ENCODE data around the gene SLC22A6. TPM values are rescaled to one million over a fixed set of nuclear protein-coding genes. Genes with fewer than 3 reads are reported as not detected.

SLC22A6 gene
- total and polyA plus RNA-seq, 2 of the 13 experiments (the other 11 are each of a cell fraction or from before 2014, with no cell fraction given) = not detected

DNA sequence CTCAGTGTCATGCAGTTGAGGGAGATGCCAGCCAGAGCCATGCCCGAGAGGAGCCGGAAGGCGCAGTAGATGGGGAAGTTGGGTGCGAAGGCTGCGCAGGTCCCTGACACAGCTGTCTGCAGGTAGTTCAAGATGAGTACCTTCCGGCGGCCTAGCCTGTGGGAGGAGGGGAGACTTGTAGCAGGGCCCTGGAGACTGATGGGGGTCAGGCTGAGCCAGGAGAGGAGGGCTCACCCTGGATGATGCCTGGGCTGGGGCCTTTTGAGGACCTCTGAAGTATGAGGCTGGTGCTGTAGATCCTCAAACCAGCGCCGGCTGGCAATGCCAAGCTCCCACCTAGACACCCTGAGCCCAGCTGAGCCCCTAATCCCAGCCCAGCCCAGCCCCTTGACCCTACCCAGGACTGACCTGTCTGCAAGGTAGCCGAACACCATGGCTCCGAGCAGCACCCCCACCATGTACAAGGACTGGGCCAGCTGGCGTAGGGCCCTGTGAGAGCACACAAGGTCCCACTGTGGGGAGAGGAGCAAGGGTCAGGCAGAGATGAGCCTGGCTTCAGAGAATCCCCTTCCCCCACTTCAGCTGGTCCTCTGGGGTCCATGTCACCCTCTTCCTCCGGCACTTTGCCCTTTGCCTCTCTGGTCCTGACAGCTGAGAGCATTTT, 1.1 kb downstream of the SLC22A6 start:
- 0 out of 2 replicates have a peak overlapping the region, but pooled peaks have one; percentile 10 for H3K4me2 ChIP-seq (ENCODE audit: low read depth, low read length)
- CTCF ChIA-PET (ENCODE audit: low intra/inter-chr PET ratio, low total read pairs) = no interaction called here
- H3K79me2 ChIP-seq (ENCODE audit: insufficient read depth, low read length) = no peaks in the 10 kb centered on the region
- no peaks in the 10 kb centered on the region for H3K9me3 ChIP-seq (ENCODE audit: low read length)
- no peaks in the 10 kb centered on the region for H3K36me3 ChIP-seq (replicated peaks in 1 of 2; ENCODE audit: control insufficient read depth in 1 of 2, insufficient read depth in 2 of 2, low read length in 2 of 2)
- no peak overlapping the region for H3K27ac ChIP-seq (ENCODE audit: extremely low read length, insufficient read depth, low read length)
- WGBS (ENCODE audit: low lambda C conversion rate) = 65% methylated on average over 8 of the region's 13 CpGs
- POLR2A ChIA-PET = no interaction called here
- H3K4me3 ChIP-seq (replicated peaks in 1 of 3; ENCODE audit: insufficient read depth in 1 of 3, low read depth in 2 of 3, low read length in 3 of 3) = no peak overlapping the region
- DNase-seq (ENCODE audit: low spot score) (no peak), ATAC-seq (peak; percentile 66), FAIRE-seq (no peak)
- in situ Hi-C loops (cut with HindIII; ENCODE audit: extremely low pct_ligation_motif_present, low pct_unique_long_range_greater_than_20kb) (no loop called here), intact Hi-C loops (cut with micrococcal nuclease; ENCODE audit: unreplicated experiment) (no loop called here)
- no peaks in the 10 kb centered on the region for H4K20me1 ChIP-seq (ENCODE audit: insufficient read depth, low read length)
- H3K27me3 ChIP-seq (ENCODE audit: control insufficient read depth in 1 of 2, insufficient read depth in 2 of 2, low read length in 2 of 2) = peaks cover 0 to 8% of the 10 kb centered on the region in 2 experiments; a peak in 3 of 5 replicates
- BruUV-seq (replicated peaks) = no TSS peak
- H3K4me1 ChIP-seq (ENCODE audit: insufficient read depth, low read length) = no peaks in the 10 kb centered on the region
- H3K9ac ChIP-seq (ENCODE audit: insufficient read depth, low read depth, low read length) = no peak overlapping the region
- no peak overlapping the region for H2AFZ ChIP-seq (ENCODE audit: low read length)
- TF ChIP-seq MTERF4 (CRISPR knock-in tag; IDR thresholded peaks at IDR 0.05) = no peak
- no peak for TF ChIP-seq EEA1 (CRISPR knock-in tag; IDR thresholded peaks at IDR 0.05; ENCODE audit: borderline replicate concordance)
- no peak for TF ChIP-seq KDM5A (IDR thresholded peaks at IDR 0.05; ENCODE audit: borderline replicate concordance, low read length)
- no peak for TF ChIP-seq ZNF232 (CRISPR knock-in tag; IDR thresholded peaks at IDR 0.05; ENCODE audit: borderline replicate concordance)
- no peak for TF ChIP-seq PRMT3 (CRISPR knock-in tag; IDR thresholded peaks at IDR 0.05; ENCODE audit: borderline replicate concordance, low read depth)
- no peak for TF ChIP-seq ZNF792 (CRISPR knock-in tag; IDR thresholded peaks at IDR 0.05)
- TF ChIP-seq MEIS2 (CRISPR knock-in tag; IDR thresholded peaks at IDR 0.05) = no peak
- TF ChIP-seq ZFX (CRISPR knock-in tag; IDR thresholded peaks at IDR 0.05; ENCODE audit: low read depth) = no peak
- TF ChIP-seq, protein P1, sequence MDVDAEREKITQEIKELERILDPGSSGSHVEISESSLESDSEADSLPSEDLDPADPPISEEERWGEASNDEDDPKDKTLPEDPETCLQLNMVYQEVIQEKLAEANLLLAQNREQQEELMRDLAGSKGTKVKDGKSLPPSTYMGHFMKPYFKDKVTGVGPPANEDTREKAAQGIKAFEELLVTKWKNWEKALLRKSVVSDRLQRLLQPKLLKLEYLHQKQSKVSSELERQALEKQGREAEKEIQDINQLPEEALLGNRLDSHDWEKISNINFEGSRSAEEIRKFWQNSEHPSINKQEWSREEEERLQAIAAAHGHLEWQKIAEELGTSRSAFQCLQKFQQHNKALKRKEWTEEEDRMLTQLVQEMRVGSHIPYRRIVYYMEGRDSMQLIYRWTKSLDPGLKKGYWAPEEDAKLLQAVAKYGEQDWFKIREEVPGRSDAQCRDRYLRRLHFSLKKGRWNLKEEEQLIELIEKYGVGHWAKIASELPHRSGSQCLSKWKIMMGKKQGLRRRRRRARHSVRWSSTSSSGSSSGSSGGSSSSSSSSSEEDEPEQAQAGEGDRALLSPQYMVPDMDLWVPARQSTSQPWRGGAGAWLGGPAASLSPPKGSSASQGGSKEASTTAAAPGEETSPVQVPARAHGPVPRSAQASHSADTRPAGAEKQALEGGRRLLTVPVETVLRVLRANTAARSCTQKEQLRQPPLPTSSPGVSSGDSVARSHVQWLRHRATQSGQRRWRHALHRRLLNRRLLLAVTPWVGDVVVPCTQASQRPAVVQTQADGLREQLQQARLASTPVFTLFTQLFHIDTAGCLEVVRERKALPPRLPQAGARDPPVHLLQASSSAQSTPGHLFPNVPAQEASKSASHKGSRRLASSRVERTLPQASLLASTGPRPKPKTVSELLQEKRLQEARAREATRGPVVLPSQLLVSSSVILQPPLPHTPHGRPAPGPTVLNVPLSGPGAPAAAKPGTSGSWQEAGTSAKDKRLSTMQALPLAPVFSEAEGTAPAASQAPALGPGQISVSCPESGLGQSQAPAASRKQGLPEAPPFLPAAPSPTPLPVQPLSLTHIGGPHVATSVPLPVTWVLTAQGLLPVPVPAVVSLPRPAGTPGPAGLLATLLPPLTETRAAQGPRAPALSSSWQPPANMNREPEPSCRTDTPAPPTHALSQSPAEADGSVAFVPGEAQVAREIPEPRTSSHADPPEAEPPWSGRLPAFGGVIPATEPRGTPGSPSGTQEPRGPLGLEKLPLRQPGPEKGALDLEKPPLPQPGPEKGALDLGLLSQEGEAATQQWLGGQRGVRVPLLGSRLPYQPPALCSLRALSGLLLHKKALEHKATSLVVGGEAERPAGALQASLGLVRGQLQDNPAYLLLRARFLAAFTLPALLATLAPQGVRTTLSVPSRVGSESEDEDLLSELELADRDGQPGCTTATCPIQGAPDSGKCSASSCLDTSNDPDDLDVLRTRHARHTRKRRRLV (CRISPR knock-in tag; IDR thresholded peaks at IDR 0.05) = no peak
- TF ChIP-seq IKZF5 (CRISPR knock-in tag; IDR thresholded peaks at IDR 0.05) = no peak
- no peak for TF ChIP-seq ZNF160 (CRISPR knock-in tag; IDR thresholded peaks at IDR 0.05)
- TF ChIP-seq BCL3 (CRISPR knock-in tag; IDR thresholded peaks at IDR 0.05) = no peak
- TF ChIP-seq, protein P2, sequence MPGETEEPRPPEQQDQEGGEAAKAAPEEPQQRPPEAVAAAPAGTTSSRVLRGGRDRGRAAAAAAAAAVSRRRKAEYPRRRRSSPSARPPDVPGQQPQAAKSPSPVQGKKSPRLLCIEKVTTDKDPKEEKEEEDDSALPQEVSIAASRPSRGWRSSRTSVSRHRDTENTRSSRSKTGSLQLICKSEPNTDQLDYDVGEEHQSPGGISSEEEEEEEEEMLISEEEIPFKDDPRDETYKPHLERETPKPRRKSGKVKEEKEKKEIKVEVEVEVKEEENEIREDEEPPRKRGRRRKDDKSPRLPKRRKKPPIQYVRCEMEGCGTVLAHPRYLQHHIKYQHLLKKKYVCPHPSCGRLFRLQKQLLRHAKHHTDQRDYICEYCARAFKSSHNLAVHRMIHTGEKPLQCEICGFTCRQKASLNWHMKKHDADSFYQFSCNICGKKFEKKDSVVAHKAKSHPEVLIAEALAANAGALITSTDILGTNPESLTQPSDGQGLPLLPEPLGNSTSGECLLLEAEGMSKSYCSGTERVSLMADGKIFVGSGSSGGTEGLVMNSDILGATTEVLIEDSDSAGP (CRISPR knock-in tag; IDR thresholded peaks at IDR 0.05; ENCODE audit: borderline replicate concordance) = no peak

Measured in HepG2 (cell line).